Activated T-helper 1 cell treated with Interleukin-2 at 50 U/mL for 16 hours (primary cell): ENCODE measurements around the gene NEURL4.

ENCODE experiments used
- DNase-seq: peaks from one replicate; pipeline ENCODE4 v3.0.0-alpha.2; 2020; ENCODE audit warnings: low read depth

Gene NEURL4

DNA sequence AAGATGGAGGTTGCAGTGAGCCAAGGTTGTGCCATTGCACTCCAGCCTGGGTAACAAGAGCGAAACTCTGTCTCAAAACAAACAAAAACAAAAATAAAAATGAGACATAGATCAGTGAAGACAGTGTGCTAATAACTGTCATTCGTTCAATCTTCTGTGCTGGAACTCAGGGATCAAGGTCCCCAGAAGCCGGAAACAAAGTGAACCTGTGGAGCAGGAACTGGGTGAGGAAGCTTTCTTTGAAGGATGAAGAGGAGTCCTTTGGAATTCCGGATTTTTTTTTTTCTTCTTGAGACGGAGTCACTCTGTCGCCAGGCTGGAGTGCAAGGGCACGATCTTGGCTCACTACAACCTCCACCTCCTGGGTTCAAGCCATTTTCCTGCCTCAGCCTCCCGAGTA, 49.7 kb downstream of the NEURL4 start:
- no peak for DNase-seq

DNA sequence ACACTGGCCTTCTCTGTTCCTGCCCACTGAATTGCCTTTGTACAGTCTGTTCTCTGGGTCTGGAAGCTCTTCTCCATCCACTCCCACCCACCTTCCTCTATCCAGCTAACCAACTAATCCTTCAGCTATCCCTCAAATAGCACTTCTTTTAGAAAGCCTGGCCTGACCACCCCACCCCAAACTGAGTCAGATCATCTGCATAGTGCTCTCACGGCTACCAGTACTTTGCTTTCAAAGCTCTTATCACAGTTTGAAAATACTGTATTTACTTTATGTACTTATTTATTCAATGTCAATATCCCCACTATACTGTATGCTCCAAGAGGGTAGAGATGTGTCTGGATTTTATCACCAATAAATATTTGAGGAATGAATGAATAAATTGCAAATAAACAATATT, 62.4 kb downstream of the NEURL4 start:
- no peak for DNase-seq
